ENCODE data around the gene LAMA5. TPM values are rescaled to one million over a fixed set of nuclear protein-coding genes. Genes with fewer than 3 reads are reported as not detected.

LAMA5 gene
- total and polyA plus RNA-seq, 2 of the 8 experiments (the other 6 are each of a cell fraction or from before 2014, with no cell fraction given), result 34.4 to 225 TPM

- WGBS, 2 experiments (ENCODE audit: extremely low coverage in 1 of 2, insufficient coverage in 1 of 2, insufficient read length in 1 of 2, insufficient replicate concordance in 2 of 2, low coverage in 1 of 2, low lambda C conversion rate in 2 of 2, missing lambda C conversion rate in 1 of 2), result 98% methylated on average over 54 of the region's 60 CpGs; no CpG with 5 or more reads in 1 of the 2 experiments
- Histone ChIP-seq H3K9me3 (ENCODE audit: insufficient read depth in 2 of 2, low read depth in 1 of 2, low read length in 1 of 2) (peaks cover 0 to 5% of the 10 kb centered on the region in 2 experiments; a peak in 1 of 4 replicates), H2BK5ac (ENCODE audit: low read depth, low read length) (no peak overlapping the region), H2AK5ac (ENCODE audit: low read depth, low read length) (no peak overlapping the region), H4K8ac (ENCODE audit: extremely low read depth, insufficient read depth, low read length) (no peak overlapping the region), H3K79me1 (ENCODE audit: low read depth, low read length) (no peaks in the 10 kb centered on the region), H3K4me2 (ENCODE audit: insufficient read depth in 1 of 2, low read depth in 2 of 2, low read length in 2 of 2) (no peak overlapping the region), H3K56ac (replicated peaks; ENCODE audit: insufficient read length, low read depth, low read length) (no peak overlapping the region), H2AFZ (ENCODE audit: low read length) (no peak overlapping the region), H2BK12ac (ENCODE audit: low read depth, low read length) (no peak overlapping the region), H3K4me1 (replicated peaks in 1 of 4; ENCODE audit: control insufficient read depth in 3 of 4, insufficient read depth in 4 of 4, low read length in 3 of 4) (no peaks in the 10 kb centered on the region), H3K27ac (ENCODE audit: low read depth, low read length) (no peak overlapping the region), H3K4me3 (ENCODE audit: extremely low read depth in 1 of 4, insufficient read depth in 2 of 4, low read depth in 3 of 4, low read length in 4 of 4) (no peak overlapping the region), H2BK15ac (ENCODE audit: low read length) (no peak overlapping the region), H4K91ac (replicated peaks; ENCODE audit: insufficient read length, low read length) (no peak overlapping the region), H3K23ac (ENCODE audit: insufficient read length) (no peak overlapping the region), H3K27me3 (replicated peaks in 1 of 4; ENCODE audit: control insufficient read depth in 3 of 4, extremely low read depth in 1 of 4, insufficient read depth in 3 of 4, low read length in 3 of 4) (no peaks in the 10 kb centered on the region), H3K36me3 (ENCODE audit: control insufficient read depth in 2 of 4, insufficient read depth in 4 of 4, low read length in 3 of 4) (peaks cover 44 to 97% (median 79%) of the 10 kb centered on the region in 4 experiments), H3K79me2 (ENCODE audit: control insufficient read depth in 1 of 2, insufficient read depth in 2 of 2, low read length in 2 of 2) (no peaks in the 10 kb centered on the region; a peak in 1 of 4 replicates), H2BK120ac (replicated peaks; ENCODE audit: low read depth, low read length) (no peak overlapping the region), H3K23me2 (ENCODE audit: low read depth, low read length) (no peaks in the 10 kb centered on the region), H4K5ac (ENCODE audit: insufficient read length, low read depth, low read length) (no peak overlapping the region), H2BK20ac (ENCODE audit: low read length) (no peak overlapping the region), H3K14ac (ENCODE audit: insufficient read length) (no peak overlapping the region), H3K18ac (ENCODE audit: extremely low read depth, low read length) (no peak overlapping the region), H3K9ac (replicated peaks in 1 of 4; ENCODE audit: extremely low read depth in 1 of 4, low read depth in 3 of 4, low read length in 3 of 4) (no peak overlapping the region), H4K20me1 (replicated peaks in 1 of 2; ENCODE audit: control insufficient read depth in 1 of 2, insufficient read depth in 2 of 2, low read length in 2 of 2) (peaks cover 6 to 24% of the 10 kb centered on the region in 2 experiments), H3K4ac (replicated peaks; ENCODE audit: insufficient read length, low read depth, low read length) (no peak overlapping the region)
- TF ChIP-seq CHD1 (IDR thresholded peaks at IDR 0.05; ENCODE audit: low read depth, low read length), result no peak
- no peak for TF ChIP-seq SIX5 (IDR thresholded peaks at IDR 0.05; ENCODE audit: low read depth, low read length)
- no peak for TF ChIP-seq POU5F1 (IDR thresholded peaks at IDR 0.05; ENCODE audit: low read depth, low read length)
- no peak for TF ChIP-seq YY1 (IDR thresholded peaks at IDR 0.05; ENCODE audit: low read depth, low read length)
- TF ChIP-seq EP300 (IDR thresholded peaks at IDR 0.05; ENCODE audit: borderline replicate concordance in 1 of 2, low read depth in 2 of 2, low read length in 2 of 2), result no peak
- no peak for TF ChIP-seq JUND (IDR thresholded peaks at IDR 0.05; ENCODE audit: low read length)
- TF ChIP-seq SIRT6 (IDR thresholded peaks at IDR 0.05; ENCODE audit: low read length), result no peak
- no peak for TF ChIP-seq KDM5A (IDR thresholded peaks at IDR 0.05; ENCODE audit: low read length)
- TF ChIP-seq SIN3A (conservative IDR thresholded peaks at IDR 0.05 in 1 of 2, IDR thresholded peaks at IDR 0.05 in 1 of 2; ENCODE audit: low read depth in 1 of 2, low read length in 2 of 2), result no peak
- no peak for TF ChIP-seq HDAC2 (IDR thresholded peaks at IDR 0.05; ENCODE audit: borderline replicate concordance in 1 of 2, low read depth in 2 of 2, low read length in 2 of 2)
- no peak for TF ChIP-seq SUZ12 (IDR thresholded peaks at IDR 0.05; ENCODE audit: low read length)
- no peak for TF ChIP-seq NRF1 (IDR thresholded peaks at IDR 0.05; ENCODE audit: low read depth, low read length)
- POLR2A ChIA-PET (ENCODE audit: partially characterized antibody), result interaction anchor here (0.6 to 14.6 kb wide), 6 partner anchors 8 to 76 kb away, joined by 3 to 170 read pairs (median 50); partner anchors contain the start of genes LAMA5 and RPS21
- no peak for FAIRE-seq
- CTCF ChIA-PET (ENCODE audit: partially characterized antibody), result interaction anchor here (0.6 to 1.7 kb wide), 7 partner anchors 11 to 71 kb away, joined by 3 to 5 read pairs (median 4); no protein-coding TSS in a partner anchor
- DNase-seq (ENCODE audit: low read depth in 1 of 2, low spot score in 2 of 2), result no peak
These were observed 55.1 kb downstream of the LAMA5 start for GRCh38 chr20:62311832-62312661.

Measured in H1 (cell line).